Keratinocyte (primary cell): ENCODE results near the gene SBK1.

Experiments
- CTCF ChIP-seq, 3 experiments: IDR thresholded peaks in 1 of 3; conservative IDR thresholded peaks in 1 of 3; optimal IDR thresholded peaks in 1 of 3; 2 replicates in 2 of 3; 3 replicates in 1 of 3; pipeline versions ENCODE3 to v1.5.1; 2011; ENCODE audit warnings: low read length in 3 of 3, mild to moderate bottlenecking in 3 of 3, moderate library complexity in 2 of 3, control low read depth in 1 of 3, inconsistent platforms in 1 of 3; ENCODE audit not compliant: insufficient read depth in 2 of 3; ENCODE audit errors: extremely low read depth in 1 of 3
- EZH2 ChIP-seq: IDR thresholded peaks from one replicate; pipeline ENCODE4 v1.6.1; 2012; ENCODE audit warnings: inconsistent platforms, mild to moderate bottlenecking, low read length, moderate library complexity

- TF ChIP-seq CTCF (optimal IDR thresholded peaks at IDR 0.05 in 1 of 3, IDR thresholded peaks at IDR 0.05 in 1 of 3, conservative IDR thresholded peaks at IDR 0.05 in 1 of 3; ENCODE audit: extremely low read depth in 1 of 3, insufficient read depth in 2 of 3, low read length in 3 of 3) (no peak), EZH2 (no peak)
Observed at GRCh38 chr16:28274676-28275075, 17.6 kb upstream of the SBK1 start.
